Ascending aorta (tissue), 2 donors: ENCODE measurements around the gene NPY4R. TPM values are rescaled to one million over a fixed set of nuclear protein-coding genes. Genes with fewer than 3 reads are reported as not detected.
"Not testable (repeated sequence)": the region's sequence is repeated elsewhere in the genome, so short reads cannot be mapped to it uniquely, and the experiment has no call there.

Source experiments
- DNase-seq, 2 donors: peaks; one replicate each; pipeline ENCODE4 v3.0.0-alpha.2; 2019; ENCODE audit warnings: low spot score in 2 of 2
- H3K27ac ChIP-seq, 2 donors: fragments of 200-600 bp; sonication (generic); one replicate each; pipeline ENCODE4 v1.5.1; 2016 to 2017; ENCODE audit warnings: mild to moderate bottlenecking in 1 of 2
- H3K27me3 ChIP-seq: fragments of 200-600 bp; sonication (generic); one replicate; pipeline ENCODE4 v1.5.1; 2017
- H3K36me3 ChIP-seq, 2 donors: fragments of 200-600 bp; sonication (generic); one replicate each; pipeline ENCODE4 v1.5.1; 2016
- H3K4me1 ChIP-seq, 2 donors: fragments of 200-600 bp; sonication (generic); one replicate each; pipeline ENCODE4 v1.5.1; 2016 to 2017; ENCODE audit warnings: mild to moderate bottlenecking in 1 of 2
- H3K4me3 ChIP-seq, 2 donors: fragments of 200-600 bp; sonication (generic); one replicate each; pipeline ENCODE4 v1.5.1; 2016 to 2017; ENCODE audit warnings: mild to moderate bottlenecking in 1 of 2
- H3K9me3 ChIP-seq, 2 donors: fragments of 200-600 bp; sonication (generic); one replicate each; pipeline ENCODE4 v1.5.1; 2016
- intact Hi-C: fragments of 100-400 bp; cut with DNase I; formaldehyde crosslinking; loops from one replicate; pipeline ENCODE4 v1.15.1; 2023
- total RNA-seq: library from RNA; depleted of rRNA; stranded (reverse); fragments of >200 nt; gene quantifications from one replicate; pipeline ENCODE4 v1.1.0, GENCODE V29; 2016
- TF ChIP-seq, protein P1 (sequence below), 3 experiments: fragments of 200-600 bp in 2 of 3; fragments of 450-650 bp in 1 of 3; sonication (generic) in 2 of 3; IDR thresholded peaks; one replicate each; pipeline ENCODE4 v1.5.1; 2016 to 2019; ENCODE audit warnings: antibody characterized with exemption in 3 of 3, mild to moderate bottlenecking in 1 of 3, moderate library complexity in 1 of 3

The NPY4R gene, protein sequence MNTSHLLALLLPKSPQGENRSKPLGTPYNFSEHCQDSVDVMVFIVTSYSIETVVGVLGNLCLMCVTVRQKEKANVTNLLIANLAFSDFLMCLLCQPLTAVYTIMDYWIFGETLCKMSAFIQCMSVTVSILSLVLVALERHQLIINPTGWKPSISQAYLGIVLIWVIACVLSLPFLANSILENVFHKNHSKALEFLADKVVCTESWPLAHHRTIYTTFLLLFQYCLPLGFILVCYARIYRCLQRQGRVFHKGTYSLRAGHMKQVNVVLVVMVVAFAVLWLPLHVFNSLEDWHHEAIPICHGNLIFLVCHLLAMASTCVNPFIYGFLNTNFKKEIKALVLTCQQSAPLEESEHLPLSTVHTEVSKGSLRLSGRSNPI
- not detected for total RNA-seq

DNA sequence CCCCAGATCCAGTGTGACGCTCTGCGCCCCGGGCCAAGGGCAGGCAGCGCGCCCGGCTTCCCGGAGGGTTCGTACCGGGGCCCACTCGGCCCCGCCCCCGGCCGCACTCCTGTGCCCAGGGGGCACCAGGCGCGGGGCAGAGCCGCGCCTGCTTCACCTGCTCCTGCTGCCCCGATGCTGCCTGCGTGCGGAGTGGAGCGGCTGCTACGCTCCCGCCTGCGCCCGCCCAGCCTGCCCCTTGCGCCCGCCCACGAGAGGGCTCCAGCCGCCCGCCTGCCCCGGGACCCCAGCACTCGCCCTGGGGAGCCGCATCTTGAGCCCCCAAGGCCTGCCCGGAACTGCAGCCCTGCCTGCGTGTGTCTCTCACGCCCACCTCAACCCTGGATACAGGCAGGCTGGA lies at the start of gene NPY4R:
NPY4R (minus strand) TSS at position 194 of the 400 bp plus-strand sequence. CDS start 3,323 bp downstream, outside the sequence.
- H3K27me3 ChIP-seq, H3K4me3 ChIP-seq, H3K36me3 ChIP-seq, DNase-seq, H3K4me1 ChIP-seq, H3K27ac ChIP-seq, H3K9me3 ChIP-seq, intact Hi-C loops: not testable (repeated sequence)

DNA sequence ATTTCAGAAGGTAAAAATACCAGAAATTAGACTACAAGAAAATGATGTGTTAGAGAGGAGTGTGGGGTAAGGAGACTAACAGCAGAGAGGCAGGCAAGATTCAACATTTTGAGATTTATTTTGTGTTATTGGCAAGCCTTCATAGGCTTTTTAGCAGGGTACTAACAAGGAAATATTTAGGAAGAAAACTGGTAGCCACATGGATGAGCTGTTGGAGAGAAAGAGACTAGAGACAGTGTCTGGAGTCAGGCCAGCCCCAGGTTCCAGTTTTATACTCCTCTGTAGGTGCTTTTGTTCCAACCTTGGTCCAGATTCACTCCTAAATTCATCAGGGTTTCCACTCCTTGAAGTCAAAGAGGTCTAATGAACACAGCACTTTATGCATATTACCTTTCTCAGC lies 49.6 kb upstream of the NPY4R start:
- intact Hi-C loops, result no loop called here
- Histone ChIP-seq H3K9me3 (no peaks in the 10 kb centered on the region), H3K36me3 (no peaks in the 10 kb centered on the region), H3K27ac (no peak overlapping the region), H3K27me3 (no peaks in the 10 kb centered on the region), H3K4me3 (no peak overlapping the region), H3K4me1 (no peaks in the 10 kb centered on the region)
- TF ChIP-seq, protein P1, sequence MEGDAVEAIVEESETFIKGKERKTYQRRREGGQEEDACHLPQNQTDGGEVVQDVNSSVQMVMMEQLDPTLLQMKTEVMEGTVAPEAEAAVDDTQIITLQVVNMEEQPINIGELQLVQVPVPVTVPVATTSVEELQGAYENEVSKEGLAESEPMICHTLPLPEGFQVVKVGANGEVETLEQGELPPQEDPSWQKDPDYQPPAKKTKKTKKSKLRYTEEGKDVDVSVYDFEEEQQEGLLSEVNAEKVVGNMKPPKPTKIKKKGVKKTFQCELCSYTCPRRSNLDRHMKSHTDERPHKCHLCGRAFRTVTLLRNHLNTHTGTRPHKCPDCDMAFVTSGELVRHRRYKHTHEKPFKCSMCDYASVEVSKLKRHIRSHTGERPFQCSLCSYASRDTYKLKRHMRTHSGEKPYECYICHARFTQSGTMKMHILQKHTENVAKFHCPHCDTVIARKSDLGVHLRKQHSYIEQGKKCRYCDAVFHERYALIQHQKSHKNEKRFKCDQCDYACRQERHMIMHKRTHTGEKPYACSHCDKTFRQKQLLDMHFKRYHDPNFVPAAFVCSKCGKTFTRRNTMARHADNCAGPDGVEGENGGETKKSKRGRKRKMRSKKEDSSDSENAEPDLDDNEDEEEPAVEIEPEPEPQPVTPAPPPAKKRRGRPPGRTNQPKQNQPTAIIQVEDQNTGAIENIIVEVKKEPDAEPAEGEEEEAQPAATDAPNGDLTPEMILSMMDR (IDR thresholded peaks at IDR 0.05), result no peak
- DNase-seq, result no peak

DNA sequence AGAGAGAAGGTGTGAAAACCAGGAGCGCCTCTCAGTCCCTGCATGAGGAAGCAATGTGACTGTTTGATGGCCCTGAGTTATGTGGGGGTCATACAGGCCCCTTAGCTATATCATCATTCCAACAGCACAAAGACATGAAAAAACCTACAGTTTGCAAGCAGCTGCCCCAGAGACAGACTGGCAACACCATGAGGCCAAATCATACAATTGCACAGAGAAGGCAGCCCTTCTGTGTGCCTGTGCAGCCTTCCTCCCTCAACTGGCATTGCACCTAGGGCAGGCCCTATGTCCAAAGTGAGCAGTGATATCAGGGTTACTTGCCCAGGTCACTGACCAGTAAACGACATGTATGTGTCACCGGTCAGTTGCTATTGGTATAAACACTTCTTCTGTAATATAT lies 49.1 kb upstream of the NPY4R start:
- no peak overlapping the region for H3K4me3 ChIP-seq

DNA sequence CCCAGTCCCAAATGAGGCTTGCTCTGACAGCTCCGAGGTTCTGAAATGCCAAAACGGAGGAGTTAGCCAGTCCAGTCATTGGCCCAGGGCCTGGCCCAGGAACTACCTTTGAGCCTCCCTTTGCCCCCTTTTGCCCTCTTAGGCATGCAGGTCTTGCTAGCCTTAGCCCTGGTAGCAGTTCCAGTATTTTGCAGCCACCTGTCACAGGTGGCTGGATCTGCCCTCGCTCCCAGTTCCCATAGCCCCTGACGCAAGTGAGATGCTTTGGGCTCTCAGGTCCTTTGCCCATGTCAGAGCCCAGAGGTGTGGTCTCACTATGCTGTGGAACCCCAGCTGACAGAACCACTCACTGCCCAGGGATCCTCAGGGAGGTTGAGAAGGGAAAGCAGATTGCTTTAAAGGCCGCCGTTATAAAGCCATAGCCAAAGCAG lies 48.7 kb upstream of the NPY4R start:
- TF ChIP-seq, protein P1 (IDR thresholded peaks at IDR 0.05), result no peak
- Histone ChIP-seq H3K9me3 (no peaks in the 10 kb centered on the region), H3K4me3 (no peak overlapping the region), H3K4me1 (no peaks in the 10 kb centered on the region), H3K27me3 (no peaks in the 10 kb centered on the region), H3K27ac (no peak overlapping the region), H3K36me3 (no peaks in the 10 kb centered on the region)
- intact Hi-C loops, result no loop called here
- peak in 1 of 2 donors; percentile 59 for DNase-seq

More for the DNA sequence above, 49.1 kb upstream of the NPY4R start:
- Histone ChIP-seq H3K27ac (no peak overlapping the region), H3K4me1 (no peaks in the 10 kb centered on the region), H3K27me3 (no peaks in the 10 kb centered on the region), H3K9me3 (no peaks in the 10 kb centered on the region), H3K36me3 (no peaks in the 10 kb centered on the region)
- TF ChIP-seq, protein P1 (IDR thresholded peaks at IDR 0.05), result no peak
- intact Hi-C loops, result no loop called here
- DNase-seq, result peak in 1 of 2 donors; percentile 22

DNA sequence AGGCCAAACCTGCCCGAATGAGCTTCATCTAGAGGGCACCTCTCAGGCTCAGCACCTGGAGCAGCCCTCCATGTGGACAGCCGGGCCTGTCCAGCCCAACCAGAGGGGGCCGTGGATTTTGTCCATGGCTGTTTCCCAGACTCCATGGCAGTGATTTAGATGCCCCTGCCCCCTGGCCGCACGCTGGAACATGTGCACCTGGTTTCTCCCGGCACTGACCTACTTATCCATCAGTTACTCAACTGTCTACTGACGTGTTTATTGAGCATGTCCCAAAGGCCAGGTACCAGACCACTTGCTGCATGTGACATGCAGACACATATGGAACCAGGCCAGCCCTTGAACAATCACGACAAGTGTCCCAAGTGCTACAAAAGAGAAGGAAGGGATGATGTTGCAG lies 47.6 kb upstream of the NPY4R start:
- H3K36me3 ChIP-seq, H3K27me3 ChIP-seq, H3K27ac ChIP-seq, intact Hi-C loops, DNase-seq, H3K4me3 ChIP-seq, H3K4me1 ChIP-seq, H3K9me3 ChIP-seq: not testable (repeated sequence)

DNA sequence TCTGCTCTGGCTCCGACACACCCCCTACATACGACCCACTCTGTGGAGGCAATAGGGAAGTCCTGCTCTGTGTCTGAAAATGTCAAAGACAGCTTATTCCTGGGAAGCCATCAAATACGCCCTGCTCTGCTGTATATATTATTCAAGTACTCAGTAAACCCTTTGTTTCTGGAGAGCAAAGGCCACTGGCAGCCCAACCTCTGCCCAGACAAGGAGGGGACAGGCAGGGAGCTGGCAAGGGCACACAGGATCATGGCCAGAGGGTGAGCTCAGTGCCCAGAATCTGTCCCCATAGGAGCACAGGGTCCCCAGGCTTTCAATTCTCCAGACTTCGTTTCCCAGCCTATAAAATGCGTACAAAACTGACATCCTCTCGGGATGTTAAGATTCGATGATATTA lies 47.0 kb upstream of the NPY4R start:
- H3K4me3 ChIP-seq, H3K27ac ChIP-seq, DNase-seq, H3K4me1 ChIP-seq, H3K27me3 ChIP-seq, H3K36me3 ChIP-seq, H3K9me3 ChIP-seq, intact Hi-C loops: not testable (repeated sequence)

DNA sequence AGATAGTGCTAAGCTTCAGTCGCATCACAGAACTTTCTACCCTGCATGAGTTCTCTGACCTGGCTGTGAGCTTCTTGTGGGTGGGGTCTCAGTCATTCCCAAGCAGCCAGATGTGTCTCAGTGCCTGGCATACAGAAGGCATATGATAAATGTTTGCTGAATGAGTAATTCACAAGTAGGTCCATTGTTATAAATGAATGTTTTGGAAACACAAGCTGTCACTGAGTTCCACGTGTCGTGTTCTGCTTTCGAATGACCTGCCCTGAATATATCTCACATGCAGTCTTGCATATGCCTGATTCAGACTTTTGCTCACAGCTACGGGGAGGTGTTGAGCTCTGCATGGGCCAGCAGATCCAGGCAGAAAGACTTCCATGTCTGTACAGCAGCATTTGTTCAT lies 46.2 kb upstream of the NPY4R start:
- intact Hi-C loops, H3K9me3 ChIP-seq, DNase-seq, H3K4me3 ChIP-seq, H3K27ac ChIP-seq, H3K27me3 ChIP-seq, H3K36me3 ChIP-seq, H3K4me1 ChIP-seq: not testable (repeated sequence)

DNA sequence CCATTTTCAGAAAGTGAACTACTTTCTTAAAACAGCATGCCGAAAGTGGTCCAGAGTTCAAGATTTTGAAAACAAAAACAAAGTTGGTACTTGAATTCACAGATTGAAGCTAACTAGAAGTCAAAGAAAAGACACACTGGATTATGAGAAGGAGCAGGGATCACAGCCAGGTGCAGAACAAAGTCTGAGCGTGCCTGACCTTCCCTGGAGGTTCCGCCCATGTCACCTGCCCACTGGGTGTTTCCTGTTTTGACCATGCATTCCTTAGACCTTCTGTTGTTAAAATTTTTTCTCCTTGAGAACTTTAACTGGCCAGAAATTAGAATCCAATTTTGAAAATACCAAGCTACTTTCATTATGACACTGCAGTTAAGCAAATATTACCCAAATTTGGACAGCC lies 34.2 kb upstream of the NPY4R start:
- H3K27me3 ChIP-seq, intact Hi-C loops, DNase-seq, H3K4me1 ChIP-seq, H3K27ac ChIP-seq, H3K4me3 ChIP-seq, H3K36me3 ChIP-seq, H3K9me3 ChIP-seq: not testable (repeated sequence)

DNA sequence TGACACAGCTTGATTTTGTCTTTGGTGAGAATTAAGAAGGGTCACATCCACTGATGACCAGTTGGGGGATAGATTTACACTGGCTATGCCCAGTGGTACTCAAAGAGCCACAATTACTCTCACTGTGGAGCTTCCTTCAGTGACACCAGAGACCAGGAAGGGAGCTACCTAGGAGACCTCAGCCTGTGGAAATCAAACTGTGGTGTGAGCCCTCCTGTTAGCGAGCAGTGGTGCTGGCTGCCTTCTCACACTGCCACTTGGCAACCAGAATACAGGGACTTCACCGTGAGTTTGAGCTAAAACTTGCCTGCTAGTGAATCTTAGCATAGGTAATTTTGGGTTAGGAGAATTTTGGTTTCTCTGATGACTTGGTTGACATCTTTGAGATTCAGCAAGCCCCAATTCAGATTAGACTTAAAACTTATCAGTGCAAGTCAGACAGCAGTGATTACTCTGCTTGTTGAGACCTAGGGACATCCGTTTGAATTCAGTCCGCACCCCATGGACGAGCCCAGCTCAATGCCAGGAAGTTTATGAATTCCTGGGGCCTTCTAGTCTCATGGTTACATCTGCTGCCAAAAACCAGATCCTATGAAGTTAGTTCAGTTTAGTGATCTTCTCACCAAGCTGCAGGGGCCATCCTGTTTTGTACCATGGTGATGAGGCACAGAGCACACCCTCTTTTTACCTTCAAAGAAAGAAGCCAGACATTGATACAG lies 33.4 kb upstream of the NPY4R start:
- H3K27ac ChIP-seq, H3K9me3 ChIP-seq, intact Hi-C loops, H3K27me3 ChIP-seq, DNase-seq, H3K36me3 ChIP-seq, H3K4me1 ChIP-seq, H3K4me3 ChIP-seq: not testable (repeated sequence)

DNA sequence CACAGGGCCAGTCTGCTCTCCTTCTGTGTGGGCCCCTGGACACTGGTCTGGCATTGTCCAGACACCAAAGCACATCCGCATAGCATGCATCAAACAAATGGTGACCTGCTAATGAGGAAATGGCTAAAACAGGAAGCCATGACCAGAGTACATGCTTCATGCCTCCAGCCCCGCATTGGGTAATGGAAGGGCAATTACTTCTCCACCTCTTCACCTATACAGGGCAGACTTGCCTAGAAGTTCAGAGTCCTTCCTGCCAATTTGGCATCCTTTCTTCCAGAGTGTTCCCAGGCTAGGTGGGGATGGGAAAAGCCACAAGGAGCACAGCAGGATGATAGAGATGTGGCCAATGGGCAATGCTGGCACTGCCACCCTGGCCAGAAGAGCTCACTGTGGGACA lies 32.1 kb upstream of the NPY4R start:
- intact Hi-C loops, H3K4me1 ChIP-seq, H3K4me3 ChIP-seq, H3K27ac ChIP-seq, H3K27me3 ChIP-seq, H3K36me3 ChIP-seq, DNase-seq, H3K9me3 ChIP-seq: not testable (repeated sequence)

DNA sequence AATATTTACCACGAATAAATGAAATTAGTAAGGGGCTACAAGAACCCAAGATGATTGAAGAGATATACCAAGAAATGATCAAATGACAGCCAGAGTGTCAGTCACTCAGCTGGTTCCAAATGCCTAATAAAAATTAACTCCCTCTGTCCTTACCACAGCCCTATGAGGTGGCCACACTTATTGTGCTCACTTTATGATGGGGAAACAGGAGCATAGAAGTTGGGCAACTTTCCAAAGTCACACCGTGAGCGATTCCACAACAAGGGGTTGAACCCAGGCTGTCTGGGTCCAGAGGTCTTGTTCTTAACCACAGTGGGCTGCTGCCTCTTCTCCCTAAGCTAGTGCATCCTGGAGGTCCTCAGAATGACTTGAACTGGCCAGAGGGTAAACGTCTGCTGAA lies 31.6 kb upstream of the NPY4R start:
- H3K9me3 ChIP-seq, H3K27me3 ChIP-seq, intact Hi-C loops, DNase-seq, H3K36me3 ChIP-seq, H3K4me3 ChIP-seq, H3K27ac ChIP-seq, H3K4me1 ChIP-seq: not testable (repeated sequence)
